SK-N-SH (cell line): ENCODE measurements around the gene EXOC1L.

ENCODE experiments used
- EP300 ChIP-seq, 2 experiments: IDR thresholded peaks; 2 replicates each; pipeline versions ENCODE4 v1.4.0 to v1.6.1; 2012; ENCODE audit warnings: borderline replicate concordance in 1 of 2, low read depth in 1 of 2, low read length in 1 of 2
- POLR2AphosphoS5 ChIP-seq: IDR thresholded peaks from 2 replicates; pipeline ENCODE4 v1.6.1; 2012; ENCODE audit warnings: low read depth, low read length
- RAD21 ChIP-seq: IDR thresholded peaks from 2 replicates; pipeline ENCODE4 v1.6.1; 2012; ENCODE audit warnings: mild to moderate bottlenecking, low read length
- TAF1 ChIP-seq: IDR thresholded peaks from 2 replicates; pipeline ENCODE4 v1.6.1; 2012; ENCODE audit warnings: low read depth, mild to moderate bottlenecking, low read length, moderate library complexity, borderline replicate concordance
- TF ChIP-seq, protein P1 (sequence below): IDR thresholded peaks from 2 replicates; pipeline ENCODE4 v1.6.1; 2012; ENCODE audit warnings: mild to moderate bottlenecking, low read depth, low read length, moderate library complexity
- TF ChIP-seq, protein P2 (sequence below): fragments of 200-600 bp; sonication (generic); IDR thresholded peaks from 2 replicates; pipeline ENCODE4 v1.6.1; 2017; ENCODE audit warnings: antibody characterized with exemption, mild to moderate bottlenecking, moderate library complexity

DNA sequence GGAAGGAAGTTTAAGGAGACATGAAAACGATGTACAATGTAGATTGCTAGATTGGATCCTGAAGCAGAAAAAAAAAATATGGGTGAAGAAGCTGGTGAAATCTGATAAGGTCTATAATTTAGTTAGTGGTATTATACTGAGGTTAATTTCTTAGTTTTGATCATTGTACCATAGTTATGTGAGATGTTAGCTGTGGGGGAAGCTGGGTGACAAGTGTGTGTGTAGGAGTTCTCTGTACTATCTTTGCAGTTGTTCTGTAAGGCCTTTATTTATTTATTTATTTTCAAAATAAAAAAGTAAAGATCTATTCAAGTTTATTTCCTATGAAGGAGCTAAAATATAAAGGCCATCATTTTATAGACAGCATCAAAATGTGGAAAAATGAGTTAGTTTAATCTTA, 21.4 kb downstream of the EXOC1L start:
- TF ChIP-seq, protein P1, sequence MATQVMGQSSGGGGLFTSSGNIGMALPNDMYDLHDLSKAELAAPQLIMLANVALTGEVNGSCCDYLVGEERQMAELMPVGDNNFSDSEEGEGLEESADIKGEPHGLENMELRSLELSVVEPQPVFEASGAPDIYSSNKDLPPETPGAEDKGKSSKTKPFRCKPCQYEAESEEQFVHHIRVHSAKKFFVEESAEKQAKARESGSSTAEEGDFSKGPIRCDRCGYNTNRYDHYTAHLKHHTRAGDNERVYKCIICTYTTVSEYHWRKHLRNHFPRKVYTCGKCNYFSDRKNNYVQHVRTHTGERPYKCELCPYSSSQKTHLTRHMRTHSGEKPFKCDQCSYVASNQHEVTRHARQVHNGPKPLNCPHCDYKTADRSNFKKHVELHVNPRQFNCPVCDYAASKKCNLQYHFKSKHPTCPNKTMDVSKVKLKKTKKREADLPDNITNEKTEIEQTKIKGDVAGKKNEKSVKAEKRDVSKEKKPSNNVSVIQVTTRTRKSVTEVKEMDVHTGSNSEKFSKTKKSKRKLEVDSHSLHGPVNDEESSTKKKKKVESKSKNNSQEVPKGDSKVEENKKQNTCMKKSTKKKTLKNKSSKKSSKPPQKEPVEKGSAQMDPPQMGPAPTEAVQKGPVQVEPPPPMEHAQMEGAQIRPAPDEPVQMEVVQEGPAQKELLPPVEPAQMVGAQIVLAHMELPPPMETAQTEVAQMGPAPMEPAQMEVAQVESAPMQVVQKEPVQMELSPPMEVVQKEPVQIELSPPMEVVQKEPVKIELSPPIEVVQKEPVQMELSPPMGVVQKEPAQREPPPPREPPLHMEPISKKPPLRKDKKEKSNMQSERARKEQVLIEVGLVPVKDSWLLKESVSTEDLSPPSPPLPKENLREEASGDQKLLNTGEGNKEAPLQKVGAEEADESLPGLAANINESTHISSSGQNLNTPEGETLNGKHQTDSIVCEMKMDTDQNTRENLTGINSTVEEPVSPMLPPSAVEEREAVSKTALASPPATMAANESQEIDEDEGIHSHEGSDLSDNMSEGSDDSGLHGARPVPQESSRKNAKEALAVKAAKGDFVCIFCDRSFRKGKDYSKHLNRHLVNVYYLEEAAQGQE: no peak
- TF ChIP-seq EP300 (IDR thresholded peaks at IDR 0.05; ENCODE audit: borderline replicate concordance in 1 of 2, low read depth in 1 of 2, low read length in 1 of 2) (no peak), POLR2AphosphoS5 (no peak), TAF1 (no peak), RAD21 (no peak)
- TF ChIP-seq, protein P2, sequence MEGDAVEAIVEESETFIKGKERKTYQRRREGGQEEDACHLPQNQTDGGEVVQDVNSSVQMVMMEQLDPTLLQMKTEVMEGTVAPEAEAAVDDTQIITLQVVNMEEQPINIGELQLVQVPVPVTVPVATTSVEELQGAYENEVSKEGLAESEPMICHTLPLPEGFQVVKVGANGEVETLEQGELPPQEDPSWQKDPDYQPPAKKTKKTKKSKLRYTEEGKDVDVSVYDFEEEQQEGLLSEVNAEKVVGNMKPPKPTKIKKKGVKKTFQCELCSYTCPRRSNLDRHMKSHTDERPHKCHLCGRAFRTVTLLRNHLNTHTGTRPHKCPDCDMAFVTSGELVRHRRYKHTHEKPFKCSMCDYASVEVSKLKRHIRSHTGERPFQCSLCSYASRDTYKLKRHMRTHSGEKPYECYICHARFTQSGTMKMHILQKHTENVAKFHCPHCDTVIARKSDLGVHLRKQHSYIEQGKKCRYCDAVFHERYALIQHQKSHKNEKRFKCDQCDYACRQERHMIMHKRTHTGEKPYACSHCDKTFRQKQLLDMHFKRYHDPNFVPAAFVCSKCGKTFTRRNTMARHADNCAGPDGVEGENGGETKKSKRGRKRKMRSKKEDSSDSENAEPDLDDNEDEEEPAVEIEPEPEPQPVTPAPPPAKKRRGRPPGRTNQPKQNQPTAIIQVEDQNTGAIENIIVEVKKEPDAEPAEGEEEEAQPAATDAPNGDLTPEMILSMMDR: no peak
